Endothelial cell of umbilical vein (primary cell): ENCODE results near the gene ATF5. TPM values are rescaled to one million over a fixed set of nuclear protein-coding genes. Genes with fewer than 3 reads are reported as not detected.

Experiments used
- BruUV-seq: library from RNA; stranded (reverse); fragments of 400-500 nt; replicated peaks from 2 replicates; lab custom pipeline; 2021; lab: Mats Ljungman, UMichigan
- CTCF ChIA-PET: fragments of 300-600, 350-600 bp; sonication (Branson Sonifier 250); formaldehyde crosslinking; loops from one replicate; lab custom pipeline; 2021; ENCODE audit warnings: antibody characterized with exemption, inconsistent platforms; lab: Charles Lee
- POLR2A ChIA-PET: fragments of 300-600, 350-600 bp; sonication (Branson Sonifier 250); formaldehyde crosslinking; loops from one replicate; lab custom pipeline; 2021; ENCODE audit warnings: antibody characterized with exemption, inconsistent platforms; lab: Charles Lee
- DNase-seq: peaks from one replicate; pipeline ENCODE4 v3.0.0-alpha.2; 2011; ENCODE audit warnings: low read depth, low spot score
- FAIRE-seq: peaks from 2 replicates; lab custom pipeline; 2011; peaks lifted over from hg19 to GRCh38; lab: Jason Lieb, UNC
- H2AFZ ChIP-seq: 2 replicates; pipeline ENCODE4 v1.6.0; 2012; ENCODE audit warnings: low read depth, low read length, control low read depth, inconsistent platforms
- H3K27ac ChIP-seq: 2 replicates; pipeline ENCODE4 v1.5.1; 2011; ENCODE audit warnings: low read depth, mild to moderate bottlenecking, control low read depth, low read length, moderate library complexity; ENCODE audit not compliant: insufficient read depth
- H3K27me3 ChIP-seq, 2 experiments: 2 replicates each; pipeline versions ENCODE4 v1.6.0 to v1.6.1; 2011; ENCODE audit warnings: low read length in 2 of 2, mixed read lengths in 1 of 2; ENCODE audit not compliant: control insufficient read depth in 2 of 2, insufficient read depth in 2 of 2
- H3K36me3 ChIP-seq, 2 experiments: 2 replicates in 1 of 2; 3 replicates in 1 of 2; pipeline ENCODE4 v1.5.1; 2011; ENCODE audit warnings: low read length in 2 of 2, mild to moderate bottlenecking in 1 of 2, moderate library complexity in 1 of 2; ENCODE audit not compliant: control insufficient read depth in 2 of 2, insufficient read depth in 2 of 2; ENCODE audit errors: extremely low read depth in 1 of 2
- H3K4me1 ChIP-seq: 3 replicates; pipeline ENCODE4 v1.5.1; 2011; ENCODE audit warnings: mild to moderate bottlenecking, low read length; ENCODE audit not compliant: control insufficient read depth, insufficient read depth; ENCODE audit errors: extremely low read depth
- H3K4me2 ChIP-seq: 2 replicates; pipeline ENCODE4 v1.6.1; 2011; ENCODE audit warnings: low read length, control low read depth, mixed read lengths; ENCODE audit not compliant: insufficient read depth
- H3K4me3 ChIP-seq, 3 experiments: fragments of 200-600 bp in 1 of 3; sonication (generic), shearing (Covaris generic) in 1 of 3; replicated peaks in 1 of 3; 2 replicates each; pipeline ENCODE4 v1.5.1; 2011 to 2016; ENCODE audit warnings: control low read depth in 3 of 3, low read length in 3 of 3, mild to moderate bottlenecking in 2 of 3, inconsistent platforms in 1 of 3, low read depth in 1 of 3, moderate library complexity in 1 of 3; ENCODE audit not compliant: insufficient read depth in 1 of 3
- H3K79me2 ChIP-seq: 2 replicates; pipeline ENCODE4 v1.6.0; 2012; ENCODE audit warnings: low read length, inconsistent platforms; ENCODE audit not compliant: control insufficient read depth, insufficient read depth
- H3K9ac ChIP-seq: replicated peaks from 2 replicates; pipeline ENCODE3; 2011; ENCODE audit warnings: low read length, control low read depth; ENCODE audit not compliant: insufficient read depth; ENCODE audit errors: extremely low read depth
- H3K9me1 ChIP-seq: replicated peaks from 3 replicates; pipeline ENCODE4 v1.6.0; 2011; ENCODE audit warnings: mild to moderate bottlenecking, low read length; ENCODE audit not compliant: control insufficient read depth, insufficient read depth; ENCODE audit errors: extremely low read depth
- H3K9me3 ChIP-seq: replicated peaks from 2 replicates; pipeline ENCODE4 v1.5.1; 2012; ENCODE audit warnings: low read length, inconsistent platforms; ENCODE audit not compliant: control insufficient read depth, insufficient read depth
- H4K20me1 ChIP-seq: replicated peaks from 2 replicates; pipeline ENCODE3; 2011; ENCODE audit warnings: mild to moderate bottlenecking, low read length; ENCODE audit not compliant: control insufficient read depth, insufficient read depth; ENCODE audit errors: extremely low read depth
- CTCF ChIP-seq, 2 donors: IDR thresholded peaks; 1 replicate in 1 of 2; 2 replicates in 1 of 2; pipeline ENCODE4 v1.5.1; 2011; ENCODE audit warnings: low read length in 2 of 2, mild to moderate bottlenecking in 2 of 2, moderate library complexity in 2 of 2, control low read depth in 1 of 2, inconsistent platforms in 1 of 2, low read depth in 1 of 2; ENCODE audit not compliant: insufficient read depth in 1 of 2; ENCODE audit errors: extremely low read depth in 1 of 2
- EZH2 ChIP-seq: IDR thresholded peaks from 2 replicates; pipeline ENCODE4 v1.6.1; 2012; ENCODE audit warnings: borderline replicate concordance, low read depth, mild to moderate bottlenecking, moderate library complexity, low read length, inconsistent platforms; ENCODE audit not compliant: severe bottlenecking
- FOS ChIP-seq: IDR thresholded peaks from 2 replicates; pipeline ENCODE4 v1.6.1; 2011; ENCODE audit warnings: mild to moderate bottlenecking, low read length, moderate library complexity, borderline replicate concordance; ENCODE audit not compliant: insufficient read depth
- GATA2 ChIP-seq: IDR thresholded peaks from 2 replicates; pipeline ENCODE4 v1.7.0; 2011; ENCODE audit warnings: low read depth, mild to moderate bottlenecking, moderate library complexity, mixed read lengths, low read length; ENCODE audit not compliant: insufficient read length, insufficient read depth
- JUN ChIP-seq: IDR thresholded peaks from 2 replicates; pipeline ENCODE4 v1.6.1; 2011; ENCODE audit warnings: borderline replicate concordance, low read depth; ENCODE audit not compliant: insufficient read length, insufficient read depth
- MAX ChIP-seq: IDR thresholded peaks from 2 replicates; pipeline ENCODE4 v1.6.1; 2011; ENCODE audit not compliant: insufficient read depth, insufficient read length
- MYC ChIP-seq: IDR thresholded peaks from one replicate; pipeline ENCODE4 v1.6.1; 2011; ENCODE audit warnings: mild to moderate bottlenecking, low read depth, low read length
- POLR2A ChIP-seq: IDR thresholded peaks from 2 replicates; pipeline ENCODE4 v1.6.1; 2012; ENCODE audit warnings: low read depth, mild to moderate bottlenecking, control low read depth, low read length
- POLR2AphosphoS5 ChIP-seq: IDR thresholded peaks from 2 replicates; pipeline ENCODE4 v1.6.1; 2012; ENCODE audit warnings: low read depth, mild to moderate bottlenecking, control low read depth, low read length, moderate library complexity; ENCODE audit not compliant: insufficient read depth
- dilution Hi-C: fragments of 300-500 bp; cut with MboI; formaldehyde crosslinking; loops from one replicate; pipeline ENCODE4 v1.15.0; 2019; ENCODE audit warnings: low sequenced_read_pairs; ENCODE audit not compliant: extremely low pct_ligation_motif_present
- intact Hi-C: fragments of 100-400 bp; cut with micrococcal nuclease; formaldehyde crosslinking; loops from one replicate; pipeline ENCODE4 v1.10.0; 2022
- microRNA-seq: library from miRNA; unstranded; fragments of <30 nt; microRNA quantifications from one replicate; pipeline ENCODE4 v1.2.0, GENCODE V29; 2021; ENCODE audit warnings: borderline number of aligned reads, borderline replicate concordance
- polyA plus RNA-seq, 4 experiments: library from polyadenylated mRNA; depleted of rRNA in 3 of 4; stranded (reverse) in 3 of 4; unstranded in 1 of 4; fragments of >200 nt; gene quantifications; 2 replicates each; pipeline versions ENCODE4 v1.2.1 to v1.2.3, GENCODE V29; 2011 to 2012; ENCODE audit warnings: missing spikeins in 1 of 4
- total RNA-seq: library from RNA; stranded (reverse); gene quantifications from 2 replicates; pipeline ENCODE4 v1.2.3, GENCODE V29; 2021

ATF5 gene
- total and polyA plus RNA-seq, 2 donors (not counting 3 experiments of a cell fraction or from before 2014, with no cell fraction given), result 23.2 to 46.0 TPM

GRCh38 chr19:49981603-49982593 is 52.9 kb downstream of the ATF5 start:
- TF ChIP-seq POLR2AphosphoS5, result no peak
- no peak for TF ChIP-seq POLR2A
- TF ChIP-seq FOS, result no peak
- TF ChIP-seq GATA2, result no peak
- TF ChIP-seq EZH2, result no peak
- TF ChIP-seq JUN, result no peak
- TF ChIP-seq MYC, result no peak
- TF ChIP-seq MAX, result no peak
- TF ChIP-seq CTCF (IDR thresholded peaks at IDR 0.05; ENCODE audit: extremely low read depth in 1 of 2, insufficient read depth in 1 of 2, low read depth in 1 of 2, low read length in 2 of 2), result no peak
- DNase-seq (no peak), FAIRE-seq (no peak)
- POLR2A ChIA-PET, result no interaction called here
- Histone ChIP-seq H4K20me1 (no peaks in the 10 kb centered on the region), H3K27me3 (no peaks in the 10 kb centered on the region), H3K27ac (no peak overlapping the region), H3K9me3 (no peaks in the 10 kb centered on the region), H3K79me2 (no peaks in the 10 kb centered on the region), H3K9me1 (no peaks in the 10 kb centered on the region), H3K36me3 (peaks cover 0 to 3% of the 10 kb centered on the region in 2 experiments), H3K4me1 (no peaks in the 10 kb centered on the region), H3K9ac (no peak overlapping the region), H3K4me3 (no peak overlapping the region), H2AFZ (no peak overlapping the region), H3K4me2 (no peak overlapping the region)
- dilution Hi-C loops, result no loop called here
- CTCF ChIA-PET, result interaction anchor here (1.3 to 2.5 kb wide), 3 partner anchors 28 to 154 kb away, joined by 4 to 5 read pairs (median 4); no protein-coding TSS in a partner anchor
- no TSS peak for BruUV-seq
- intact Hi-C loops, result no loop called here

Small RNA genes within 50 kb of the gene (microRNA-seq; reads per million reads assigned to microRNA genes)
- gene MIR4750, result not detected

Other genes with a start within 250 kb of the ATF5 start
- 3.3 and 4.4 TPM in 2 replicates for gene ADM5, start 239.6 kb upstream of the ATF5 start, total RNA-seq
- 3.3 and 4.5 TPM in 2 replicates for gene ADM5, start 239.6 kb upstream of the ATF5 start, polyA plus RNA-seq
- gene CPT1C, start 238.1 kb upstream of the ATF5 start, total RNA-seq, result 24.7 and 45.7 TPM in 2 replicates
- gene CPT1C, start 238.1 kb upstream of the ATF5 start, polyA plus RNA-seq, result 80.8 and 88.3 TPM in 2 replicates
- gene TSKS, start 165.9 kb upstream of the ATF5 start, total RNA-seq, result not detected in 2 replicates
- gene TSKS, start 165.9 kb upstream of the ATF5 start, polyA plus RNA-seq, result 0.03 TPM in 1 of 2 replicates, not detected in the other
- 108 TPM in 2 replicates for gene AP2A1, start 162.2 kb upstream of the ATF5 start, total RNA-seq
- gene AP2A1, start 162.2 kb upstream of the ATF5 start, polyA plus RNA-seq, result 113 and 114 TPM in 2 replicates
- 14.0 and 15.3 TPM in 2 replicates for gene FUZ, start 115.9 kb upstream of the ATF5 start, total RNA-seq
- gene FUZ, start 115.9 kb upstream of the ATF5 start, polyA plus RNA-seq, result 12.3 and 14.5 TPM in 2 replicates
- 55.8 and 62.9 TPM in 2 replicates for gene MED25, start 110.9 kb upstream of the ATF5 start, total RNA-seq
- 28.3 and 31.7 TPM in 2 replicates for gene MED25, start 110.9 kb upstream of the ATF5 start, polyA plus RNA-seq
- gene PTOV1, start 78.0 kb upstream of the ATF5 start, total RNA-seq, result 184 and 187 TPM in 2 replicates
- 116 and 125 TPM in 2 replicates for gene PTOV1, start 78.0 kb upstream of the ATF5 start, polyA plus RNA-seq
- gene PNKP, start 61.6 kb upstream of the ATF5 start, total RNA-seq, result 112 and 114 TPM in 2 replicates
- gene PNKP, start 61.6 kb upstream of the ATF5 start, polyA plus RNA-seq, result 39.4 and 48.4 TPM in 2 replicates
- 61.9 and 64.2 TPM in 2 replicates for gene AKT1S1, start 51.9 kb upstream of the ATF5 start, total RNA-seq
- 68.3 and 76.8 TPM in 2 replicates for gene AKT1S1, start 51.9 kb upstream of the ATF5 start, polyA plus RNA-seq
- gene TBC1D17, start 51.5 kb upstream of the ATF5 start, total RNA-seq, result 36.1 and 39.3 TPM in 2 replicates
- 34.2 and 37.4 TPM in 2 replicates for gene TBC1D17, start 51.5 kb upstream of the ATF5 start, polyA plus RNA-seq
- 5.6 and 9.1 TPM in 2 replicates for gene IL4I1, start 32.3 kb upstream of the ATF5 start, total RNA-seq
- 5.0 and 7.4 TPM in 2 replicates for gene IL4I1, start 32.3 kb upstream of the ATF5 start, polyA plus RNA-seq
- gene NUP62, start 299 bp downstream of the ATF5 start, total RNA-seq, result 83.2 and 93.7 TPM in 2 replicates
- gene NUP62, start 299 bp downstream of the ATF5 start, polyA plus RNA-seq, result 28.8 and 32.0 TPM in 2 replicates
- not detected in 2 replicates for gene SIGLEC11, start 32.0 kb downstream of the ATF5 start, total RNA-seq
- not detected in 2 replicates for gene SIGLEC11, start 32.0 kb downstream of the ATF5 start, polyA plus RNA-seq
- 36.0 and 37.4 TPM in 2 replicates for gene VRK3, start 96.2 kb downstream of the ATF5 start, total RNA-seq
- gene VRK3, start 96.2 kb downstream of the ATF5 start, polyA plus RNA-seq, result 14.6 and 20.4 TPM in 2 replicates
- 8.1 and 8.7 TPM in 2 replicates for gene ZNF473, start 96.8 kb downstream of the ATF5 start, total RNA-seq
- 3.0 and 3.8 TPM in 2 replicates for gene ZNF473, start 96.8 kb downstream of the ATF5 start, polyA plus RNA-seq
- gene IZUMO2, start 234.1 kb downstream of the ATF5 start, total RNA-seq, result not detected in 2 replicates
- not detected in 2 replicates for gene IZUMO2, start 234.1 kb downstream of the ATF5 start, polyA plus RNA-seq